ENCODE measurements around the gene TMED5. TPM values are rescaled to one million over a fixed set of nuclear protein-coding genes. Genes with fewer than 3 reads are reported as not detected.

Gene TMED5
- total RNA-seq, 1 donor from 2014 or later = 44.7 TPM

Other genes with a start within 250 kb of the TMED5 start
- gene DIPK1A, start 219.0 kb downstream of the TMED5 start, total RNA-seq = 18.8 and 19.7 TPM in 2 replicates
- 63.7 and 64.3 TPM in 2 replicates for gene MTF2, start 101.1 kb downstream of the TMED5 start, total RNA-seq
- gene CCDC18, start 311 bp upstream of the TMED5 start, total RNA-seq = 16.4 and 17.9 TPM in 2 replicates
- 100 and 107 TPM in 2 replicates for gene DR1, start 165.5 kb upstream of the TMED5 start, total RNA-seq

Data from activated CD4-positive, alpha-beta T cell treated with anti-CD3 and anti-CD28 coated beads, Interleukin-2, amount 10 ng/mL, durations not matched to agents 24 days and 14 days (primary cell).